Measurements from ENCODE around the gene PDE4D. TPM values are rescaled to one million over a fixed set of nuclear protein-coding genes. Genes with fewer than 3 reads are reported as not detected.
A peak's percentile ranks its signal among the peaks of the same experiment; 100 is the strongest.

The PDE4D gene
- total and polyA plus RNA-seq, 10 of the 15 experiments (the other 5 are each of a cell fraction or from before 2014, with no cell fraction given): 0.87 to 4.1 (median 2.2) TPM

GRCh38 chr5:59840200-59840601 is 53.3 kb downstream of the PDE4D start:
- no peaks in the 10 kb centered on the region for H3K9me3 ChIP-seq (replicated peaks; ENCODE audit: control insufficient read depth, insufficient read depth, low read length)
- SMC1A ChIA-PET (ENCODE audit: uncharacterized antibody, unreplicated experiment): no interaction called here
- no peaks in the 10 kb centered on the region for H3K79me2 ChIP-seq (ENCODE audit: control insufficient read depth, insufficient read depth, low read length)
- H3K4me2 ChIP-seq (ENCODE audit: control insufficient read depth, insufficient read depth): no peak overlapping the region
- CTCF ChIA-PET: interaction anchor here (1.2 kb wide), 1 partner anchor 31 kb away, joined by 3 read pairs; no protein-coding TSS in a partner anchor
- H3K27ac ChIP-seq (ENCODE audit: control insufficient read depth, insufficient read depth): no peak overlapping the region
- FAIRE-seq: no peak
- DNase-seq (ENCODE audit: low read depth, low spot score): no peak
- TF ChIP-seq, protein P1, sequence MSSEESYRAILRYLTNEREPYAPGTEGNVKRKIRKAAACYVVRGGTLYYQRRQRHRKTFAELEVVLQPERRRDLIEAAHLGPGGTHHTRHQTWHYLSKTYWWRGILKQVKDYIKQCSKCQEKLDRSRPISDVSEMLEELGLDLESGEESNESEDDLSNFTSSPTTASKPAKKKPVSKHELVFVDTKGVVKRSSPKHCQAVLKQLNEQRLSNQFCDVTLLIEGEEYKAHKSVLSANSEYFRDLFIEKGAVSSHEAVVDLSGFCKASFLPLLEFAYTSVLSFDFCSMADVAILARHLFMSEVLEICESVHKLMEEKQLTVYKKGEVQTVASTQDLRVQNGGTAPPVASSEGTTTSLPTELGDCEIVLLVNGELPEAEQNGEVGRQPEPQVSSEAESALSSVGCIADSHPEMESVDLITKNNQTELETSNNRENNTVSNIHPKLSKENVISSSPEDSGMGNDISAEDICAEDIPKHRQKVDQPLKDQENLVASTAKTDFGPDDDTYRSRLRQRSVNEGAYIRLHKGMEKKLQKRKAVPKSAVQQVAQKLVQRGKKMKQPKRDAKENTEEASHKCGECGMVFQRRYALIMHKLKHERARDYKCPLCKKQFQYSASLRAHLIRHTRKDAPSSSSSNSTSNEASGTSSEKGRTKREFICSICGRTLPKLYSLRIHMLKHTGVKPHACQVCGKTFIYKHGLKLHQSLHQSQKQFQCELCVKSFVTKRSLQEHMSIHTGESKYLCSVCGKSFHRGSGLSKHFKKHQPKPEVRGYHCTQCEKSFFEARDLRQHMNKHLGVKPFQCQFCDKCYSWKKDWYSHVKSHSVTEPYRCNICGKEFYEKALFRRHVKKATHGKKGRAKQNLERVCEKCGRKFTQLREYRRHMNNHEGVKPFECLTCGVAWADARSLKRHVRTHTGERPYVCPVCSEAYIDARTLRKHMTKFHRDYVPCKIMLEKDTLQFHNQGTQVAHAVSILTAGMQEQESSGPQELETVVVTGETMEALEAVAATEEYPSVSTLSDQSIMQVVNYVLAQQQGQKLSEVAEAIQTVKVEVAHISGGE (CRISPR knock-in tag; IDR thresholded peaks at IDR 0.05): no peak
- peak in 1 of 2 experiments; percentile 50; a peak in 1 of 4 replicates for TF ChIP-seq BHLHE40 (IDR thresholded peaks at IDR 0.05; ENCODE audit: borderline replicate concordance in 1 of 2, low read depth in 2 of 2, low read length in 1 of 2)
- no peaks in the 10 kb centered on the region for H3K27me3 ChIP-seq (replicated peaks in 1 of 2; ENCODE audit: control insufficient read depth in 2 of 2, insufficient read depth in 2 of 2, low read length in 1 of 2)
- no peak overlapping the region for H2AFZ ChIP-seq (ENCODE audit: control insufficient read depth, low read depth, low read length)
- H3K9ac ChIP-seq (ENCODE audit: control insufficient read depth, insufficient read depth, low read length): no peak overlapping the region
- POLR2A ChIA-PET: no interaction called here
- no peak for ATAC-seq
- H3K4me3 ChIP-seq: no peak overlapping the region
- no peaks in the 10 kb centered on the region for H3K4me1 ChIP-seq (ENCODE audit: control insufficient read depth, insufficient read depth, low read length)
- H3K36me3 ChIP-seq (ENCODE audit: control insufficient read depth in 2 of 2, insufficient read depth in 2 of 2, low read length in 1 of 2): no peaks in the 10 kb centered on the region
- no peaks in the 10 kb centered on the region for H4K20me1 ChIP-seq (ENCODE audit: control insufficient read depth, insufficient read depth)
- in situ Hi-C loops (cut with MboI): no loop called here
- 19% methylated on average over 3 of the region's 3 CpGs for WGBS (ENCODE audit: insufficient coverage, insufficient replicate concordance, low lambda C conversion rate, missing lambda C conversion rate)
- BruUV-seq (replicated peaks): no TSS peak
- RAD21 ChIA-PET (ENCODE audit: unreplicated experiment): no interaction called here
- intact Hi-C loops (cut with micrococcal nuclease; ENCODE audit: unreplicated experiment): no loop called here

DNA sequence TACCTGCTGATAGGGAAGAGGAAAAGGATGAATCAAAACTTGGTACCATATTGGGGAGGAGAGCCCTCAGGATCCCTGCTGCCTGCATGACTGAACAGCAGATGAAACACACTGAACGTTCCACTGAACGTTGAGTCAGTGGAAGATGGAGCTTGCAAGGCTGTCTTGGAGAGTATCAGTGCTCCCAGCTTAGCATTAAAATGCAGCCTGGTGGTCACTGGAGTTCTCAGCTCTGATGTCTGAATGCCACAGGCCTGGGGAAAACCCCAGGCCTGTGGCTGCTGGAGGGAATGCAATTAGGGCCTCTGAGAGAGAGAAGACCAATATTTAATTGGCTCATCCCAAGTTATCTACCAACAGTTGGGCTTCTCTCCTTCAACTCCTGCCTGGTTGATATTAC is 54.5 kb downstream of the PDE4D start:
- DNase-seq (ENCODE audit: low read depth, low spot score): no peak
- BruUV-seq (replicated peaks): no TSS peak
- CTCF ChIA-PET: interaction anchor here (1.2 kb wide), 1 partner anchor 29 kb away, joined by 3 read pairs; no protein-coding TSS in a partner anchor
- Histone ChIP-seq H3K4me2 (ENCODE audit: control insufficient read depth, insufficient read depth) (no peak overlapping the region), H3K27ac (ENCODE audit: control insufficient read depth, insufficient read depth) (no peak overlapping the region), H3K4me3 (no peak overlapping the region), H3K36me3 (ENCODE audit: control insufficient read depth in 2 of 2, insufficient read depth in 2 of 2, low read length in 1 of 2) (no peaks in the 10 kb centered on the region), H4K20me1 (ENCODE audit: control insufficient read depth, insufficient read depth) (no peaks in the 10 kb centered on the region), H3K4me1 (ENCODE audit: control insufficient read depth, insufficient read depth, low read length) (no peaks in the 10 kb centered on the region), H3K27me3 (replicated peaks in 1 of 2; ENCODE audit: control insufficient read depth in 2 of 2, insufficient read depth in 2 of 2, low read length in 1 of 2) (no peaks in the 10 kb centered on the region), H3K9ac (ENCODE audit: control insufficient read depth, insufficient read depth, low read length) (no peak overlapping the region), H2AFZ (ENCODE audit: control insufficient read depth, low read depth, low read length) (no peak overlapping the region), H3K79me2 (ENCODE audit: control insufficient read depth, insufficient read depth, low read length) (no peaks in the 10 kb centered on the region), H3K9me3 (replicated peaks; ENCODE audit: control insufficient read depth, insufficient read depth, low read length) (no peaks in the 10 kb centered on the region)
- in situ Hi-C loops (cut with MboI) (no loop called here), intact Hi-C loops (cut with micrococcal nuclease; ENCODE audit: unreplicated experiment) (no loop called here)
- POLR2A ChIA-PET: no interaction called here
- RAD21 ChIA-PET (ENCODE audit: unreplicated experiment): no interaction called here
- 13% methylated on average over 2 of the region's 2 CpGs for WGBS (ENCODE audit: insufficient coverage, insufficient replicate concordance, low lambda C conversion rate, missing lambda C conversion rate)
- no peak for FAIRE-seq
- ATAC-seq: no peak
- SMC1A ChIA-PET (ENCODE audit: uncharacterized antibody, unreplicated experiment): interaction anchor here (0.6 kb wide), 1 partner anchor 14 kb away, joined by 3 read pairs; no protein-coding TSS in a partner anchor
- TF ChIP-seq YY1 (IDR thresholded peaks at IDR 0.05; ENCODE audit: low read depth, low read length) (no peak), MEF2A (IDR thresholded peaks at IDR 0.05; ENCODE audit: insufficient read depth, low read depth, low read length) (no peak), SMAD1 (IDR thresholded peaks at IDR 0.05; ENCODE audit: low read depth, partially characterized antibody) (no peak), NBN (IDR thresholded peaks at IDR 0.05) (no peak), SREBF2 (IDR thresholded peaks at IDR 0.05; ENCODE audit: low read length) (no peak), TCF7 (IDR thresholded peaks at IDR 0.05; ENCODE audit: borderline replicate concordance) (no peak), MYB (IDR thresholded peaks at IDR 0.05; ENCODE audit: borderline replicate concordance, low read depth, low read length) (no peak), ATF3 (IDR thresholded peaks at IDR 0.05; ENCODE audit: borderline replicate concordance, extremely low read depth, low read depth, low read length) (no peak), SMARCA5 (IDR thresholded peaks at IDR 0.05) (no peak)
- TF ChIP-seq, protein P1 (CRISPR knock-in tag; IDR thresholded peaks at IDR 0.05): no peak

Measured in GM12878 (cell line).